ENCODE data around the gene CCDC200. TPM values are rescaled to one million over a fixed set of nuclear protein-coding genes. Genes with fewer than 3 reads are reported as not detected.

CCDC200 gene
- total RNA-seq, 1 experiment from 2014 or later, result not detected

Other genes with a start within 250 kb of the CCDC200 start
- gene PTGES3L, start 248.5 kb downstream of the CCDC200 start, total RNA-seq (2021), result 0.70 and 1.3 TPM in 2 replicates
- gene RUNDC1, start 248.1 kb downstream of the CCDC200 start, total RNA-seq (2021), result 12.7 and 13.8 TPM in 2 replicates
- gene RPL27, start 230.2 kb downstream of the CCDC200 start, total RNA-seq (2021), result 593 and 950 TPM in 2 replicates
- gene IFI35, start 221.8 kb downstream of the CCDC200 start, total RNA-seq (2021), result 19.7 and 22.1 TPM in 2 replicates
- 212 and 220 TPM in 2 replicates for gene VAT1, start 206.2 kb downstream of the CCDC200 start, total RNA-seq (2021)
- 0.26 and 0.43 TPM in 2 replicates for gene RND2, start 203.4 kb downstream of the CCDC200 start, total RNA-seq (2021)
- 40.9 and 52.0 TPM in 2 replicates for gene BRCA1, start 103.3 kb downstream of the CCDC200 start, total RNA-seq (2021)
- 80.5 and 93.7 TPM in 2 replicates for gene NBR1, start 57.4 kb downstream of the CCDC200 start, total RNA-seq (2021)
- gene TMEM106A, start 16.7 kb downstream of the CCDC200 start, total RNA-seq (2021), result 8.3 and 8.6 TPM in 2 replicates
- gene RNU2-1, start 5.4 kb upstream of the CCDC200 start, total RNA-seq (2021), result 4,274 and 6,356 TPM in 2 replicates
- 8.8 and 11.6 TPM in 2 replicates for gene ARL4D, start 170.4 kb upstream of the CCDC200 start, total RNA-seq (2021)

Data from PC-9 (cell line).